Liver (tissue), 9 donors: Measurements from ENCODE around the gene OR51G2. TPM values are rescaled to one million over a fixed set of nuclear protein-coding genes. Genes with fewer than 3 reads are reported as not detected.
"Not testable (repeated sequence)": the region's sequence is repeated elsewhere in the genome, so short reads cannot be mapped to it uniquely, and the experiment has no call there.

ENCODE experiments used
- DNase-seq: peaks from one replicate; pipeline ENCODE4 v3.0.0-alpha.2; 2017; ENCODE audit warnings: low spot score
- H3K27ac ChIP-seq, 2 donors: one replicate each; pipeline ENCODE4 v1.7.0; 2013; ENCODE audit warnings: inconsistent platforms in 2 of 2, low read length in 2 of 2, control low read depth in 1 of 2, low read depth in 1 of 2, mild to moderate bottlenecking in 1 of 2
- H3K27me3 ChIP-seq, 4 donors: one replicate each; pipeline versions ENCODE4 v1.6.1 to v1.7.0; 2013; ENCODE audit warnings: low read length in 3 of 4, inconsistent platforms in 1 of 4, mild to moderate bottlenecking in 1 of 4, moderate library complexity in 1 of 4; ENCODE audit not compliant: control insufficient read depth in 4 of 4, insufficient read depth in 4 of 4
- H3K36me3 ChIP-seq, 4 donors: one replicate each; pipeline versions ENCODE4 v1.6.1 to v1.7.0; 2013; ENCODE audit warnings: low read length in 3 of 4, mild to moderate bottlenecking in 3 of 4, low read depth in 1 of 4, moderate library complexity in 1 of 4; ENCODE audit not compliant: control insufficient read depth in 4 of 4, insufficient read depth in 3 of 4
- H3K4me1 ChIP-seq, 4 donors: one replicate each; pipeline versions ENCODE4 v1.6.1 to v1.7.0; 2013; ENCODE audit warnings: low read length in 3 of 4, mild to moderate bottlenecking in 3 of 4, moderate library complexity in 1 of 4; ENCODE audit not compliant: control insufficient read depth in 4 of 4, insufficient read depth in 4 of 4
- H3K4me3 ChIP-seq, 3 donors: one replicate each; pipeline versions ENCODE4 v1.6.1 to v1.7.0; 2013; ENCODE audit warnings: low read length in 3 of 3, control low read depth in 1 of 3, low read depth in 1 of 3, mild to moderate bottlenecking in 1 of 3
- H3K9ac ChIP-seq, 2 donors: one replicate each; pipeline ENCODE4 v1.7.0; 2013; ENCODE audit warnings: low read length in 2 of 2, mild to moderate bottlenecking in 2 of 2, moderate library complexity in 2 of 2, control low read depth in 1 of 2, low read depth in 1 of 2
- H3K9me3 ChIP-seq, 4 donors: one replicate each; pipeline versions ENCODE4 v1.6.1 to v1.7.0; 2013; ENCODE audit warnings: low read length in 3 of 4; ENCODE audit not compliant: control insufficient read depth in 4 of 4
- EGR1 ChIP-seq, 2 donors: IDR thresholded peaks; 2 replicates each; pipeline ENCODE4 v1.6.1; 2016 to 2018; ENCODE audit warnings: antibody characterized with exemption in 2 of 2, low read depth in 2 of 2
- FOXA1 ChIP-seq: IDR thresholded peaks from 2 replicates; pipeline ENCODE4 v1.6.1; 2016; ENCODE audit warnings: antibody characterized with exemption
- FOXA2 ChIP-seq: IDR thresholded peaks from 2 replicates; pipeline ENCODE4 v1.6.1; 2016; ENCODE audit warnings: antibody characterized with exemption
- HNF4A ChIP-seq, 2 donors: conservative IDR thresholded peaks; 2 replicates each; pipeline ENCODE4 v1.6.1; 2016; ENCODE audit warnings: antibody characterized with exemption in 2 of 2, mild to moderate bottlenecking in 2 of 2
- HNF4G ChIP-seq: IDR thresholded peaks from 2 replicates; pipeline ENCODE4 v1.6.1; 2016; ENCODE audit warnings: antibody characterized with exemption
- JUND ChIP-seq, 2 donors: IDR thresholded peaks; 2 replicates each; pipeline ENCODE4 v1.6.1; 2016; ENCODE audit warnings: antibody characterized with exemption in 2 of 2
- NR2F2 ChIP-seq: IDR thresholded peaks from 2 replicates; pipeline ENCODE4 v1.6.1; 2016; ENCODE audit warnings: antibody characterized with exemption
- RAD21 ChIP-seq, 2 donors: IDR thresholded peaks; 2 replicates each; pipeline ENCODE4 v1.6.1; 2016; ENCODE audit warnings: antibody characterized with exemption in 2 of 2, mild to moderate bottlenecking in 2 of 2
- RXRA ChIP-seq, 2 donors: IDR thresholded peaks; 2 replicates each; pipeline ENCODE4 v1.6.1; 2017 to 2018; ENCODE audit warnings: antibody characterized with exemption in 2 of 2, mild to moderate bottlenecking in 1 of 2
- SP1 ChIP-seq: IDR thresholded peaks from 2 replicates; pipeline ENCODE4 v1.6.1; 2018; ENCODE audit warnings: antibody characterized with exemption, mild to moderate bottlenecking
- TAF1 ChIP-seq: conservative IDR thresholded peaks from 2 replicates; pipeline ENCODE4 v1.6.1; 2016; ENCODE audit warnings: antibody characterized with exemption, mild to moderate bottlenecking
- YY1 ChIP-seq: IDR thresholded peaks from 2 replicates; pipeline ENCODE4 v1.6.1; 2016; ENCODE audit warnings: antibody characterized with exemption, mild to moderate bottlenecking
- WGBS: extraction: QIAGEN DNeasy Blood & Tissue Kit; methylation state at CpG from one replicate; pipeline ENCODE4 v1.1.7; 2013; 5-methylcytosine and 5-hydroxymethylcytosine counted together
- polyA plus RNA-seq, 2 donors: library from polyadenylated mRNA; stranded (reverse) in 1 of 2; unstranded in 1 of 2; fragments of 200-250 nt in 1 of 2; fragments of >200 nt in 1 of 2; fragmentation: Nextera tagmentation in 1 of 2; extraction: Ambion mirVana in 1 of 2; gene quantifications; one replicate each; pipeline versions ENCODE4 v1.2.1 to v1.2.3, GENCODE V29; 2013 to 2015
- total RNA-seq, 2 donors: library from RNA; depleted of rRNA; stranded (reverse); fragments of >200 nt; gene quantifications; one replicate each; pipeline ENCODE4 v1.2.3, GENCODE V29; 2014
- TF ChIP-seq, protein P1 (sequence below): IDR thresholded peaks from 2 replicates; pipeline ENCODE4 v1.6.1; 2016; ENCODE audit warnings: antibody characterized with exemption, mild to moderate bottlenecking
- TF ChIP-seq, protein P2 (sequence below): IDR thresholded peaks from 2 replicates; pipeline ENCODE4 v1.6.1; 2016; ENCODE audit warnings: antibody characterized with exemption
- TF ChIP-seq, protein P3 (sequence below): IDR thresholded peaks from 2 replicates; pipeline ENCODE4 v1.6.1; 2016; ENCODE audit warnings: antibody characterized with exemption
- TF ChIP-seq, protein P4 (sequence below): IDR thresholded peaks from 2 replicates; pipeline ENCODE4 v1.6.1; 2016; ENCODE audit warnings: antibody characterized with exemption
- TF ChIP-seq, protein P5 (sequence below): fragments of 150-350 bp; IDR thresholded peaks from 2 replicates; pipeline ENCODE4 v1.5.1; 2017; ENCODE audit warnings: improper control_type of control experiment, low read depth, low read length; ENCODE audit not compliant: missing input control
- donor health status: healthy.
- donor health status: healthy.
- donor health status: healthy.
- donor health status: healthy.
- donor health status: healthy.

The OR51G2 gene
- total and polyA plus RNA-seq, 4 donors: not detected

DNA sequence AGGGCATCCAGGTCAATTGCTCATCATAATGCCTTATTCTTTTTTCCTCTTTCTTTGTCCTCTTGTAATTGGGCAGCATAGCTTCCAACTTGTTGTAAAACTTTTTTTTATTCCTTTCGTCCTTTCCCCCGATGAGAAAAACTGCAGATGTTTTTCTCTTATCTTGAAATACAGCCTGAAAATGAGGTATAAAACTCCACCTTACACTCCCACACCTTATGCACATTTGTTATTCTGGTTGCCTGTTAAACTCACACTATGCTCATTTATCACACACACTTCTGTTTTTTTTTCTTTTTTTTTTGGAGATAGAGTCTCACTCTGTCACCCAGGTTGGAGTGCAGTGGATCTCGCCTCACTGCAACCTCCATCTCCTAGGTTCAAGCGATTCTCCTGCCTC, 38.2 kb upstream of the OR51G2 start (continued):
- TF ChIP-seq, protein P1, sequence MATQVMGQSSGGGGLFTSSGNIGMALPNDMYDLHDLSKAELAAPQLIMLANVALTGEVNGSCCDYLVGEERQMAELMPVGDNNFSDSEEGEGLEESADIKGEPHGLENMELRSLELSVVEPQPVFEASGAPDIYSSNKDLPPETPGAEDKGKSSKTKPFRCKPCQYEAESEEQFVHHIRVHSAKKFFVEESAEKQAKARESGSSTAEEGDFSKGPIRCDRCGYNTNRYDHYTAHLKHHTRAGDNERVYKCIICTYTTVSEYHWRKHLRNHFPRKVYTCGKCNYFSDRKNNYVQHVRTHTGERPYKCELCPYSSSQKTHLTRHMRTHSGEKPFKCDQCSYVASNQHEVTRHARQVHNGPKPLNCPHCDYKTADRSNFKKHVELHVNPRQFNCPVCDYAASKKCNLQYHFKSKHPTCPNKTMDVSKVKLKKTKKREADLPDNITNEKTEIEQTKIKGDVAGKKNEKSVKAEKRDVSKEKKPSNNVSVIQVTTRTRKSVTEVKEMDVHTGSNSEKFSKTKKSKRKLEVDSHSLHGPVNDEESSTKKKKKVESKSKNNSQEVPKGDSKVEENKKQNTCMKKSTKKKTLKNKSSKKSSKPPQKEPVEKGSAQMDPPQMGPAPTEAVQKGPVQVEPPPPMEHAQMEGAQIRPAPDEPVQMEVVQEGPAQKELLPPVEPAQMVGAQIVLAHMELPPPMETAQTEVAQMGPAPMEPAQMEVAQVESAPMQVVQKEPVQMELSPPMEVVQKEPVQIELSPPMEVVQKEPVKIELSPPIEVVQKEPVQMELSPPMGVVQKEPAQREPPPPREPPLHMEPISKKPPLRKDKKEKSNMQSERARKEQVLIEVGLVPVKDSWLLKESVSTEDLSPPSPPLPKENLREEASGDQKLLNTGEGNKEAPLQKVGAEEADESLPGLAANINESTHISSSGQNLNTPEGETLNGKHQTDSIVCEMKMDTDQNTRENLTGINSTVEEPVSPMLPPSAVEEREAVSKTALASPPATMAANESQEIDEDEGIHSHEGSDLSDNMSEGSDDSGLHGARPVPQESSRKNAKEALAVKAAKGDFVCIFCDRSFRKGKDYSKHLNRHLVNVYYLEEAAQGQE: no peak
- TF ChIP-seq SP1 (no peak), FOXA1 (no peak), NR2F2 (no peak), FOXA2 (no peak), JUND (IDR thresholded peaks at IDR 0.05) (no peak), TAF1 (no peak)
- TF ChIP-seq, protein P2, sequence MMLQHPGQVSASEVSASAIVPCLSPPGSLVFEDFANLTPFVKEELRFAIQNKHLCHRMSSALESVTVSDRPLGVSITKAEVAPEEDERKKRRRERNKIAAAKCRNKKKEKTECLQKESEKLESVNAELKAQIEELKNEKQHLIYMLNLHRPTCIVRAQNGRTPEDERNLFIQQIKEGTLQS: no peak

DNA sequence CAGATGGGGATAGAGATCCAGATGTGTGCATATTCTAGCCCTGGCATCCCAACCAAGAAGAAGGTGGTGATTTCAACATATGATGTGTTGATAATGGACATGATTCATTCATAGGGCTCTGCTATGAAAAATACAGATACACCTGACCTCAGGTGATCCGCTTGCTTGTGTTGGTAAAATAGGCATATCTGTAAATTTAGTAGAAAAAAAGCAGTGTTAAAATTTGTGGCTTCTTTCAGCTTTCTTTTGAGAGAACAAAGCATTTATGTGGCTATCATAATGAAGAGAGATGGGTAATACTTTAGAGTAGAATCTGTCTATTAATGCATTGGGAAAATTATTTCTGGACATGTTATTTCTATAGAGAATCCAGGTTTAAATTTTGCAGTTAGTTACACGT, 36.5 kb upstream of the OR51G2 start, which contains the start of gene OR51A2:
OR51A2 (minus strand) TSS at position 101 of the 400 bp plus-strand sequence; CDS start at position 101, 0 bp downstream.
- H3K36me3 ChIP-seq, H3K27ac ChIP-seq, H3K4me1 ChIP-seq, H3K9ac ChIP-seq, DNase-seq, H3K9me3 ChIP-seq, H3K27me3 ChIP-seq, H3K4me3 ChIP-seq: not testable (repeated sequence)
- 64% methylated on average over 2 of the region's 2 CpGs for WGBS

DNA sequence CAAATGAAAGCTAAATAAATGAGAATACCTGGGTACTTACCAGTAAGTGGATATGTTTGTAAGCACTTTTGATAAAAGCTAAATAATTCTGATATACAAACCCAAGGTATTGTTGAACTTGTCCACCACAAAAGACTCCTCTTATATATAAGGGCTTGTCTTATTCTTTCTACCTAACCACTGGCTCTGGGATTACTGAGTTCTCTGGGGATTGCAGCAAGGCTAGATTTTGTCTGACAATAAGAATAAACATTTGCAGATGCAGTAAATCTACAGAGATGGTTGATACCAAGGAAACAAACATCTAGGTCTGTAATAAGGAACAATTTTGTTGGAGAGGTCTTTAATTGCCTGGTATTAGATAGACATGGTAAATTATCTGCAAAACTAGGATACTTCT, 28.4 kb upstream of the OR51G2 start, which contains the start of gene OR51A4:
OR51A4 (minus strand) TSS at position 101 of the 400 bp plus-strand sequence. CDS start 505 bp downstream, outside the sequence.
- TF ChIP-seq RXRA (IDR thresholded peaks at IDR 0.05) (no peak), JUND (IDR thresholded peaks at IDR 0.05) (no peak), RAD21 (IDR thresholded peaks at IDR 0.05) (no peak), FOXA2 (no peak), SP1 (no peak), EGR1 (IDR thresholded peaks at IDR 0.05; ENCODE audit: low read depth in 2 of 2) (no peak), TAF1 (no peak), HNF4G (no peak), HNF4A (conservative IDR thresholded peaks at IDR 0.05) (no peak), YY1 (no peak), NR2F2 (no peak)
- TF ChIP-seq, protein P2: no peak
- TF ChIP-seq, protein P3, sequence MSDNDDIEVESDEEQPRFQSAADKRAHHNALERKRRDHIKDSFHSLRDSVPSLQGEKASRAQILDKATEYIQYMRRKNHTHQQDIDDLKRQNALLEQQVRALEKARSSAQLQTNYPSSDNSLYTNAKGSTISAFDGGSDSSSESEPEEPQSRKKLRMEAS: no peak
- TF ChIP-seq, protein P4, sequence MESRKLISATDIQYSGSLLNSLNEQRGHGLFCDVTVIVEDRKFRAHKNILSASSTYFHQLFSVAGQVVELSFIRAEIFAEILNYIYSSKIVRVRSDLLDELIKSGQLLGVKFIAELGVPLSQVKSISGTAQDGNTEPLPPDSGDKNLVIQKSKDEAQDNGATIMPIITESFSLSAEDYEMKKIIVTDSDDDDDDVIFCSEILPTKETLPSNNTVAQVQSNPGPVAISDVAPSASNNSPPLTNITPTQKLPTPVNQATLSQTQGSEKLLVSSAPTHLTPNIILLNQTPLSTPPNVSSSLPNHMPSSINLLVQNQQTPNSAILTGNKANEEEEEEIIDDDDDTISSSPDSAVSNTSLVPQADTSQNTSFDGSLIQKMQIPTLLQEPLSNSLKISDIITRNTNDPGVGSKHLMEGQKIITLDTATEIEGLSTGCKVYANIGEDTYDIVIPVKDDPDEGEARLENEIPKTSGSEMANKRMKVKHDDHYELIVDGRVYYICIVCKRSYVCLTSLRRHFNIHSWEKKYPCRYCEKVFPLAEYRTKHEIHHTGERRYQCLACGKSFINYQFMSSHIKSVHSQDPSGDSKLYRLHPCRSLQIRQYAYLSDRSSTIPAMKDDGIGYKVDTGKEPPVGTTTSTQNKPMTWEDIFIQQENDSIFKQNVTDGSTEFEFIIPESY: no peak
- TF ChIP-seq, protein P5, sequence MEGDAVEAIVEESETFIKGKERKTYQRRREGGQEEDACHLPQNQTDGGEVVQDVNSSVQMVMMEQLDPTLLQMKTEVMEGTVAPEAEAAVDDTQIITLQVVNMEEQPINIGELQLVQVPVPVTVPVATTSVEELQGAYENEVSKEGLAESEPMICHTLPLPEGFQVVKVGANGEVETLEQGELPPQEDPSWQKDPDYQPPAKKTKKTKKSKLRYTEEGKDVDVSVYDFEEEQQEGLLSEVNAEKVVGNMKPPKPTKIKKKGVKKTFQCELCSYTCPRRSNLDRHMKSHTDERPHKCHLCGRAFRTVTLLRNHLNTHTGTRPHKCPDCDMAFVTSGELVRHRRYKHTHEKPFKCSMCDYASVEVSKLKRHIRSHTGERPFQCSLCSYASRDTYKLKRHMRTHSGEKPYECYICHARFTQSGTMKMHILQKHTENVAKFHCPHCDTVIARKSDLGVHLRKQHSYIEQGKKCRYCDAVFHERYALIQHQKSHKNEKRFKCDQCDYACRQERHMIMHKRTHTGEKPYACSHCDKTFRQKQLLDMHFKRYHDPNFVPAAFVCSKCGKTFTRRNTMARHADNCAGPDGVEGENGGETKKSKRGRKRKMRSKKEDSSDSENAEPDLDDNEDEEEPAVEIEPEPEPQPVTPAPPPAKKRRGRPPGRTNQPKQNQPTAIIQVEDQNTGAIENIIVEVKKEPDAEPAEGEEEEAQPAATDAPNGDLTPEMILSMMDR: no peak
- no peak within 1 kb of the TSS for H3K9ac ChIP-seq
- DNase-seq: no peak
- H3K27ac ChIP-seq: no peak within 1 kb of the TSS
- H3K9me3 ChIP-seq: no peaks in the 10 kb centered on the region
- H3K27me3 ChIP-seq: peaks cover 0 to 5% (median 0%) of the 10 kb centered on the region in 4 donors
- H3K36me3 ChIP-seq: no peaks in the 10 kb centered on the region
- H3K4me3 ChIP-seq: no peak within 1 kb of the TSS
- H3K4me1 ChIP-seq: no peaks in the 10 kb centered on the region
